Measurements from ENCODE around the gene AOX1.

- TF ChIP-seq ETV6 (conservative IDR thresholded peaks at IDR 0.05 in 1 of 2, IDR thresholded peaks at IDR 0.05 in 1 of 2; ENCODE audit: borderline replicate concordance in 1 of 2, low read depth in 1 of 2) (no peak), RAD51 (IDR thresholded peaks at IDR 0.05) (no peak), YY1 (IDR thresholded peaks at IDR 0.05; ENCODE audit: low read depth, low read length) (no peak), TCF7 (IDR thresholded peaks at IDR 0.05; ENCODE audit: borderline replicate concordance) (no peak), NR2C2 (IDR thresholded peaks at IDR 0.05; ENCODE audit: borderline replicate concordance, control insufficient read depth, insufficient read length, low read depth) (no peak), POLR2A (IDR thresholded peaks at IDR 0.05; ENCODE audit: low read depth, low read length) (no peak), EZH2 (IDR thresholded peaks at IDR 0.05; ENCODE audit: borderline replicate concordance, control insufficient read depth, low read depth, low read length) (no peak), USF1 (IDR thresholded peaks at IDR 0.05; ENCODE audit: borderline replicate concordance, extremely low read length, insufficient read depth, low read depth, low read length) (no peak), POLR2AphosphoS5 (IDR thresholded peaks at IDR 0.05; ENCODE audit: low read length) (no peak)
- TF ChIP-seq, protein P1, sequence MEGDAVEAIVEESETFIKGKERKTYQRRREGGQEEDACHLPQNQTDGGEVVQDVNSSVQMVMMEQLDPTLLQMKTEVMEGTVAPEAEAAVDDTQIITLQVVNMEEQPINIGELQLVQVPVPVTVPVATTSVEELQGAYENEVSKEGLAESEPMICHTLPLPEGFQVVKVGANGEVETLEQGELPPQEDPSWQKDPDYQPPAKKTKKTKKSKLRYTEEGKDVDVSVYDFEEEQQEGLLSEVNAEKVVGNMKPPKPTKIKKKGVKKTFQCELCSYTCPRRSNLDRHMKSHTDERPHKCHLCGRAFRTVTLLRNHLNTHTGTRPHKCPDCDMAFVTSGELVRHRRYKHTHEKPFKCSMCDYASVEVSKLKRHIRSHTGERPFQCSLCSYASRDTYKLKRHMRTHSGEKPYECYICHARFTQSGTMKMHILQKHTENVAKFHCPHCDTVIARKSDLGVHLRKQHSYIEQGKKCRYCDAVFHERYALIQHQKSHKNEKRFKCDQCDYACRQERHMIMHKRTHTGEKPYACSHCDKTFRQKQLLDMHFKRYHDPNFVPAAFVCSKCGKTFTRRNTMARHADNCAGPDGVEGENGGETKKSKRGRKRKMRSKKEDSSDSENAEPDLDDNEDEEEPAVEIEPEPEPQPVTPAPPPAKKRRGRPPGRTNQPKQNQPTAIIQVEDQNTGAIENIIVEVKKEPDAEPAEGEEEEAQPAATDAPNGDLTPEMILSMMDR (IDR thresholded peaks at IDR 0.05 in 2 of 3, conservative IDR thresholded peaks at IDR 0.05 in 1 of 3; ENCODE audit: control insufficient read depth in 2 of 3, extremely low read depth in 1 of 3, insufficient read depth in 1 of 3, low read depth in 3 of 3, low read length in 3 of 3) = no peak
These were observed 80.0 kb downstream of the AOX1 start for GRCh38 chr2:200665626-200666453.

Data from GM12878 (cell line).